GM21526 (cell line): ENCODE data around the gene SMIM12.
"Not testable (repeated sequence)": the region's sequence is repeated elsewhere in the genome, so short reads cannot be mapped to it uniquely, and the experiment has no call there.

Experiments
- ATAC-seq: cut with Tn5 transposase; IDR thresholded peaks from one replicate; pipeline ENCODE4 v1.9.1; 2021; ENCODE audit warnings: moderate library complexity; ENCODE audit not compliant: unreplicated experiment, low FRiP score

The SMIM12 gene

DNA sequence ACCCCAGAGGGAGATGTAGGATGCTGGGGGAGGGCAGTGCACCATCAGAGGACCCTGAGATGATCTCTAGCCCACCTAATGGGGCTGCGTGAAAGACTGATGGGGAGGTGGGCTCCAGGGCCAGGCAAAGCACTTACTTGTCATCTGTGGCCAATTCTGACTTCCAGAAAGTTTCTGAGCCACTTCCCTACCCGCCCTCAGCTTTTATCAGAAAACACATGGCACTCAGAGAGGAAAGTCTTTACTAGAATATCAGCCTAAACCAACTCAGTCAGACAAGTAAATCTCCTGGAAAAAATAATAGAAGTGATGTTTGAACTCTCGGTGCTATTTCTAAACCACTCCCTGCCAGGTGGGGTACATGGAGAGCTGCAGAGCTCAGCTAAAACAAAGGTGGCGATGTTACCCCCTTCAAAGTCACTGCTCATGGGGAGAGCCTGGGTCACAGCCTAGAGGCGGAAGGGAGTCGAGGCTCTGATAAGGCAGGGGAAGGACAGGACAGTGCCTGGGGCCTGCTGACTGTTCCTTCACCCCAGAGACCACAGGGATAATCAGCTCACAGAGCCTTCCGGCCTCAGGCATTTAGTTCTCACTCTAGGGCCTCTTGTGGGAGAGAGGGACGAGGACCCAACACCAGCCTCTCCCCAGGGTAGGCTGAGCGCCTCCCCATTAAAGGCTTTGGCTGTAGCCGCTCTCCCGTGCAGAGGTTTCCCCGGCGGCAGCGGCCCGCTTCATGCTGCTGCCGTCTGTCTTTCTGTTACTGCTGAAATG lies 14.2 kb downstream of the SMIM12 start:
- ATAC-seq: no peak

DNA sequence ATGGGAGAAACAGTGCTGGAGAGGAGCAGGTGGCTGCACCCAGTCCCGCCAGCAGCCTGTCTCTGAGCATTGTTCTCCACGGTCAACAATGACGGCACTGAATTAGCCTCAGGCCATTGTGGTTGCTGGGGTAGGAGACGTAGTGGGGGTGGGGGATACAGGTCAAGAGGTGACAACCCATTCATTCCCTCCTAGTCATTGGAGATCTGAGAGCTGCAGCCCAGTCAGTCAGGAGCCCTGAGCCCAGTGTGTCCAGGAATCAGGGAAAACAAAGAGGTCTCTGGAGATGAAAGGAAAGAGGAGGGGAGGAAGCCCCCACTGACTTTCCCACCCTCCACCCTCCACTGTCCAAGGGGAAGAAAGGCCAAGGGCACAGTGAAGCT lies 15.3 kb downstream of the SMIM12 start:
- ATAC-seq: no peak

DNA sequence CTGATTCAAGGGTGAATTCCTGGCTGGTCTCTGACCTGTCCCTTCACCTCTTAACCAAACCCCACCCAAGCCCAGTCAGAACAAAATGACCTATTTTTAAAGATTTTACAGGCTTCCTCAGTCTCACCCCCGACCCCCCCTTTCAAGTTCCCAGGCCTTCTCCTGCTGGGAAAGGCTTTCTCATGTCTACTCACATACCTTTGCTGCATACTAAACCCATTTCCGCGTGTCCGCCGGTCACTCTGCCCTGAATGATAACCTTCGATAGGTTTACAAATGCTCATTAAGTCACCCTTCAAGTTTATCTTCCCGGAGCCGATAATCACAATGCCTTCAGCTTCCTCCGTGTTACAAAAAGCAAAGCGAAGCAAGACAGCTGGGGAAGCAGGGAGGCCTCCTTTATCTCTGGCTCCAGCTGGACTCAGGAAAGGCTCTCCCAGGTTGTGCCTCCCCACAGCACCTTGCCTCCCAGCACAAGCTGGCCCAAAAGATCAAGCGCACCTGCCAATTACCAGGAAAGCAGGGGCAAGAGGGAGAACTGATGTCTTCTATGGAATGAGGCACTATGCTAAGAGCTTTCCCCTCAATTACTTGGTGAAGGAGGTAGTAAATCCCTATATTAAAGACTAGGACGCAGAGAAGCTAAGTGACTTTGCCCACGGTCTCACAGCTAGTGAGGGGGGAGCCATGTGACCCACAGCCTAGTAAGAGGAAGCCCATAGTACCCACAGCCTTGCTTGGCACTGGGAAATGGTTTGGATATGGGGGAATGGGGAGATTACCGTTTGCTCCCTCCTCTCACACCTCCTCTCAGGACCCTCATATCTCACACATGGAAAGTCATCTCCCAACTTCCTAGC lies 15.9 kb downstream of the SMIM12 start:
- no peak for ATAC-seq

DNA sequence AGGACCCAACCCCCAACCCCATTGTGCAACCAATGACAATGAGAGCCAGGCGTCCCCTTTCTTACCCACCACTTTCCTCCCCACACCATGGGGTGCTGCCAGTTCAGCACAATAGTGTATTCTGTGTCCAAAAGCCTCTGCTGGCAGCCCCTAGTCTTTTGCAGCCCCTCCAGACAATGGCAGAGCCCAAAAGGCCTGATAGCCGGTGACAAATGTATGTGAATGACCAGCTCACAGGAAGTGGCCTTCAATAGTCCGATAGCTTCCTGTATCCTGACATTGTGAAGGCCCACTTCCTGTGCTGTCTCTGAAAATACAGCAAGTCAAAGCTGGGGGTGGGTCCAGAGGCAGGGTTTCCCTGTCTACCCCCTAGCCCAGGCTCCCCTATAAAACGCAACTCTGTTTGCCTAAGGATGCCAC lies 16.6 kb downstream of the SMIM12 start:
- ATAC-seq: no peak

DNA sequence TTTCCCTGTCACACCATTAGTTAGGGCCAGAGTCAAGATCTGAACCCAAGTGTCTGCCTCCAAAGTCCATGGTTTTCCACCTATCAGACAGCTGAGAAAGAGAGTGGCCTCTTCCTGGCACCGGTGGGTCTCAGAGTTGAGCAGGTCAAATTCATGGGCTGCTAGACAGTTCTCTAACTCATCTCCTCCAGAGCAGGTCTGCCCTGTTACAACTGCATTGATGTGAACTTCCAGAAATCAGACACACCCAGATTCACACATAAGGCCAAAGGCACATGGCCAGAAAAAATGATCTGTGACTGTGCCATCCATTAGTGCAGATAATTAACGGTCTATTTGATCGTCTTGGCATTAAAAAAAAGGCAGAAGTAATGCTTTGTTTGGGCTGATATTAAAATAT lies 17.5 kb downstream of the SMIM12 start:
- no peak for ATAC-seq

DNA sequence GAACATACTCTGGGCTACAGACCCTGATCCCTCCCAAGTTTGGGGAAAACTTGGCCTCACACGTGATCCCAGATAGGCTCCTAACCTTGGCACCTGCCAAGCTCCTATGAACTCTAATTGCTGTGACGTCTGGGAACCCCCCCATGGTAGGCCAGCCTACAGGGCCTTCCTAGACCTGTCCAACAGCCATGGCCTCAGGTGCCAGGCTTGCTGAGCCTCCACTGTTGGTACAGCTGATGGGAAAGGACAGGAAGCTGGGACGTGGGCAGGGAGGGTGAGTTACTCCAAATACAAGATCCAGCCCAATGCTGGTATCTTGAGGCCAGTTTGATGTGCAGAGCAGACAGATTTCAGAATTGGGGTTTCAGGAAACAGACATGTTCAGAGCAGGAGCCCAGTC lies 19.1 kb downstream of the SMIM12 start:
- ATAC-seq: no peak

DNA sequence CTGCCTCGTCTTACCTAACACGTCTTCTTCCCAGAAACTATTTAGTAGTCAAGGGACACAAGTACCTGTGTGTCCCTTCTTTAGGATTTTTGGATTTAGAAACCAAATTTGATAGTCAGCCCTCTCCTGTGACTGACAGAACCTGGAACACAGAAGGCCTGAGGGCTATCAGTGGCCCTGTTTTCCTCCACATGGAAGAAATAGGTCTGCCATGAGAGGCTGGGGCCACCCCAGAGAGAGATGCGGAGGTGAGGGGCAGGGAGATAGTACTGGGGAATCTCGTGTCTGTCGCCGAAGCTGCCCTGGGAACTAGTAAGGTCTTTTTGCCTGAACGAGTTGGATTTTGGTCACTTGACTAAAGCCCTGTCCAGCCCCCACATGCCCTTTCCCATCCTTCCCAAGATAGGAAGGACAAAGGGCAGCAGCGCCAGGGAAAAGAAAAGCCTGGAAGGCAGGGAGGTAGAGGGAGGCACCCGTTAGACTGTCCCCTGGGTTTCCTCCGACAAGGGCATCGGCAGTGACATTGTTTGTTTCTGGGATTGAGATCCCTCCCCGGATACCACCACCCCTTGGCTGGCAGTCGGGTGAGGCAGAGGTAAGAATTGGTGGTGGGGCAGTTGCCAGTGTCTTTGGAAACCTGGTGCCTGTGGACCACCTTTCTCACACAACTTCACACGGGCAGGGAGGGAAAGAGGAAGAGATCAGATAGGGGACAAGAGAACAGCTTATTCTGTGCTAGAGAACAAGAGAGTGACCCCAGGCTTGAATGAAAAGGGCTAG lies 19.8 kb downstream of the SMIM12 start:
- no peak for ATAC-seq

DNA sequence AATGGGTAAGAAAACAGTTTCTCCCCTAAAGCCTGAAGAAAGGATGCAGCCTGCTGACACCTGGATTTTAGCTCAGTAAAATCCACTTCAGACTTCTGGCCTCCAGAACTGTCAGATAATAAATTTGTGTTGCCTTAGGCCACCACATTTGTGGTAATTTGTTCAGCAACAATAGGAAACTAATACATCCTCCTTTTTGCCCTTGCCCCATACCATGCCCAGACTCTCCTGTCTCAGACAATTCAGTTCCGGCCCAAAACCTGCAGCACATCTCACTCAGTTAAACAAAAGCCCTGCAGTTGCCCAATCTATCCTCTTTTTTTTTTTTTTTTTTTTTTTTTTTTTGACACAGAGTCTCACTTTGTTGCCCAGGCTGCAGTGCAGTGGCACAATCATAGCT lies 25.8 kb downstream of the SMIM12 start:
- ATAC-seq: no peak

DNA sequence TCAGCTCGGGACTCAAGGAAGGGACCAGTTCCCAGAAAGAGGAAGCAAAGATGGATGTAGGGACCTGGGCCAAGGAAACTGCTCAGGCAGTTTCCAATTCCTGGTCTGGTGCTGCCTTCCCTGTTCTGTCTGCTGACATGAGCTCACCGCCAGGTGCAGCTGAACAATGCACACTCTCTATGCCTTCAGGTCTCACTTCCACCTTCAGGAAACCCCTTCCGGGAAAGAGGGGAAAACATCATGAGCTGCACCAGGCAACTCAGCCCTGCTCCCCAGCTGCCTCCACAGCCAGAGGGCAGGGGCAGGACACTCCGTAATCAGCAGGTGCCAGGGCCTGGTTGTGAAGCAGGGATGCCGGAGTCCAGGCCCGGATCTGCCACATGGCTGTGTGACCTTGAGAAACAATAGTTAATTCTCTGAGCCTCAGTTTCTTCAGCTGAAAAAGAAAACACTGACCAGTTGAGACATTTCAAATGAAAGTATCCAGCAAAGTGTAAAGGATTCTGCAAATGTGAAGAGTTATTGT lies 27.8 kb downstream of the SMIM12 start:
- ATAC-seq: no peak

DNA sequence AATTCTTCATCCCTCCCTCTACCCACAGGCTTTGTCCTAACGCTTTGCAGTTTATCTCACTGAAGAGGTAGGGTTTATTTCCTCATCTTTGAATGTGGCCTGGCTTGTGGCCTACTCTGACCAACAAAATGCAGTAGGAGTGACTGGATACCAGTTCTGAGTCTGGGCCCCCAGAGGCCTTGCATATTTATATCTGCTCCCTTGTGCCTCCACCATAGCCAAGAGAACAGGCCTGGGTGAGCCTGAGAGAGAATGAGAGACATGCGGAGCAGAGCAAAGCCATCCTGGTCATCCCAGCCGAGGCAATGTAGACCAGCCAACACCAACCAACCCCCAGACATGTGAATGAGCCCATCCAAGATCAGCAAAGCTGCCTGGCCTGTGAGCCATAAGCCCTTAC lies 30.3 kb downstream of the SMIM12 start:
- ATAC-seq: no peak

DNA sequence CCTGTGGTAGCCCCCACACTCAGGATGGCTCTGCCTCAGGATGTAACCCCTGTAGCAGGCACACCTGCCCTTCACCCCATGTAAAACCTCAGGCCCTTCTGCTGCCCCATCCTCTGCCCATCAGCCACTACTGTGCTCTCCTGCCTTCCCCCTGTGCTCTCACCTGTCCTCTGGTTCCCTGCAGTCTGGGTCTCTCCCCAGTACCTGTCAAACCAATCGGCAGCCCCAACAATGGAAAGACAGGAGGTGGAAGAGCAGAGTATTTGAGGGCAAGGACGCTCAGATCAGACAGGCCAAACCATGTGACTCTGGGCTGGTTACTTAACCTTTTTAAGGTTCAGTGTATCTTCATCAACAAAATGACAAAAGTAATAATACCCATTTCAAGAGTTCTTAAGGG lies 30.9 kb downstream of the SMIM12 start:
- ATAC-seq: no peak

DNA sequence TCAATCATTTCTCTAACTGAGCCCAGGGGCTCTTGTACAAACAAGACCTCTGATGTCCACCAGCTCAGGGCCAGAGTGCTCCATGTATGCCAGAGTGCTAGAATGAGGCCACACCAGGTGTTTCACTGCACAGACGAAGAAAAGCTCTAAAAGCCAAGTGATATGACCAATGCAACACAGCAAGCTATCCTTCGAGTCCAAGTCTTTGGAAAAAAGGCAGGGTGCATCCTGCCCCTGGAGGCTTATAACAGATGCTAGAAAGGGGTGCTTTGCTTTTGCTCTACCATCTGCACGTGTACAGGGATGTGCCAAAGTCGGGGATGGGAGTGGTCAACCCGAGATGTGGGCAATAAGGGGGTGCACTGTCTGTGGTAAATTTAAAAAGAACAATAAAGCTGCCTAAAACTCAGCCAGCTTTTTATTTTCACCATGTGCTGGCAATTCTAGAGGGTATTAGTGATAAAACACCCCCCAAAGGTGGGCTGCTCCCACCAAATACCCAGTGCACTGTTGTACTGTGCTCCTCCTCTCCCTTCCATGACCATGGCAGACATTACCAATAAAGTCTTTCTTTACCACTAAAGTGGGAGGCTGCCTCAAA lies 32.1 kb downstream of the SMIM12 start:
- ATAC-seq: no peak

DNA sequence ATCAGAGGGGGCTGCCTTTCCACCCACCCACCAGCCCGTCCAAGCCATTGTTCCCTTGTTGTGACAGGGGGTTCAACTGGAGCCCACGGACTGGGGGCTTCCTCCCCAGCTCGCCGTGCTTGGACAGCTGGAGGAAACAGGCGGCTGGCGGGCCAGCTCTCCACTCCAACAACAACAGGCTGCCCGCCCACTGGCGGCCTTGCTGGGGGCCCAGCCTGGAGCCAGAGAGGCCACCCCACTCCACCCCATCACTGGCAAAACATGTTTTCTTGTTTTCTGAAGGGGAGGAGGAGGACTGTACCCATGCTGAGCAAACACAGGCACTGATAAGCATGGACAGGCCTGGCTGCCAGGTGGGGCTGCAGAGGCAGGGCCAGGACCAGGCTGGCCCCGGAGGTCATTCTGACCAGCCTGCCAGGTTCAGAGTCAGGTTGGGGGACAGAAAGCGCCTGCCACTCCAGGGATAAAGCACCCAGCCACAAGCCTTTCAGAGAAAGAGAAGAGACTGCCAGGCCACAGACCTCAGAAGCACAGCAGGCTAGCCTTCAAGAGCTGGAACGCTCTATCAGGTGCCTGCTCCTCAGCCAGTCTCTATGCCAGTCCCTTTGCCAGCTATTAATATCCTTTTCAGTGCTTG lies 34.0 kb downstream of the SMIM12 start:
- no peak for ATAC-seq

DNA sequence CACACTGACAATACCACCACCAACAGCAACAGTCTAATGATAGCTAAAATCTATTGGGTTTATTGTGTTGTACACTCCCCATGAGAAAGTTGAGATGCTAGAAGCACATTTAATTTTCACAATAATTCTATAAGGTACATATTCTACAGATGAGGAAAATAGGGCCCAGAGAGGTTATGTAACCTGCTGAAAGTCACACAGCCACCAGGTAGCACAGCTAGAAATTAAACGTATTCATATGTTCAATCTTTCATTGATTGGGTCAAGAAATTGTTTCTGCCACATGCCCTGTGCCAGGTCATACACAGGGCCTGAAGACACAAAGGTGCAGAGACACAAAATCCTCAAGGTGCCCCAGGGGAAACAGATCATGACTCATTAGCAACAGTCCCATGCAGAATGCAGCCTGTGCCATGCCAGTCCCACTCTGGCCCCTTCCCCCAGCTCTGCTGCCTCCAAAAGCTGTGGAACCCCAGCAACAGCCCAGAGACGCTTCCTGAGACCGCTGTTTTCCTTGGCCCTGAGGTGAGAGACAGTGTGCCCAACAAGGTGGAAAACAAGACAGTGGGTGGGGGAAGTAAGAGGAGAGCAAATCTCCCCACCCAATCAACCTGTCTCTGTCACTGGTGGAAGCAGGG lies 34.6 kb downstream of the SMIM12 start:
- no peak for ATAC-seq

DNA sequence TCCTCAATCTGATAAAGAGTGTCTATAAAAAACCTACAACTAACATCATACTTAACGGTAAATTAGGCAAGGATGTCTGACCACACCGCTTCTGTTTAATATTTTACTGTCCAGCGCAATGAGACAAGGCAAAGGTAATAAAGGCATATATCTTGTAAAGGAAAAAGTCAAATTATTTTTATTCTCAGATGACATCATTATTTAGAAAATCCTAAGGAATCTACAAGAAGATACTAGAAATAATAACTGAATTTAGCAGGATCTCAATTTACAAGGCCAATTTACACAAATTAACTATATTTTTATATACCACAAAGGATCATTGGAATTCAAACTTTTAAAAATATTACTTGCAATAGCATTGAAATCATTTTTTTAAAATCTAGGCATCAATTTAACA lies 37.3 kb downstream of the SMIM12 start:
- ATAC-seq: no peak

DNA sequence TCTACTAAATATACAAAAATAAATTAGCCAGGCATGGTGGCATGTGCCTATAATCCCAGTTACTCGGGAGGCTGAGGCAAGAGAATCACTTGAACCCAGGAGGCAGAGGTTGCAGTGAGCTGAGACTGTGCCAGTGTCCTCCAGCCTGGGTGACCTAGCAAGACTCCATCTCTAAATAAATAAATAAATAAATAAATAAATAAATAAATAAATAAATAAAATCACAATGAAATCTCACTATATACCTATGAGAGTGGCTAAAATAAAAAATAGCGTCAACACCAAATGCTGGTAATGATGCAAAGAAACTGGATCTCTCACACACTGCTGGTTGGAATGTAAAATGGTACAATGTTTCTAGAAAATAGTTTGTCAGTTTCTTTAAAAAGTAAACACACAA lies 40.7 kb downstream of the SMIM12 start:
- not testable (repeated sequence) for ATAC-seq

DNA sequence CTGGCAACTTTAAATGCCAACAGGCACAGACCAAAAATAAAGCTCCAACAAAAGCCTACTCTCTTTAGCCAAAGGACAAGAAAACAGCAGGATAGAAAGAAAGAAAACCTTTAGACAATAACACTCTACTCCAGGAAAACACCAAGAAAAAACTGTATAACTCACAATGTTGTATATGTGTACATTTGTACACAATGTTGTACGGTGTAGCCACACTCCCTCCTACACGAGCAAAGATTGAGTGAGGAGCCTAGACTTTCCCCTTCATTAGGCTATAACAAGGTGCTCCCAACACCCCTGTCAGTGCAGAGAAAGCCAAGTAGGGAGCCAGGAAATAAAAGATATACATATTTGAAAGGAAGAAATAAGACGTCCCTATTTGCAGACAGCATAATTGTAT lies 42.8 kb downstream of the SMIM12 start:
- no peak for ATAC-seq

DNA sequence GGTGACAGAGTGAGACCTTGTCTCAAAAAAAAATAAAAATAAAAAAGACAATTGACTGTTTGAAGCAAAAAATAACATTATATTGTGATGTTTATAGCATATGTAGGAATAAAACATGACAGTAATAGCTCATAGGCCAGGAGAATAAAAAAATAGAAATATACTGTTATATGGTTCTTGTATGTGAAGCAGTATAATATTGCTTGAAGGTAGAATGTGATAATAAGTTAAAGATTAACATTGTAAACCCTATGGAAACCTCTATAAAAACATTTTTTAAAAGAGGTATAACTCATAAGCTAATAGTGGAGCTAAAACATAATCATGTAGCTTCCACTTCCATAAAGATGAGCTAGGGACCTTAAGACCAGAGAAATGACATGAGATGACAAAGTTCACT lies 43.2 kb downstream of the SMIM12 start:
- ATAC-seq: no peak

DNA sequence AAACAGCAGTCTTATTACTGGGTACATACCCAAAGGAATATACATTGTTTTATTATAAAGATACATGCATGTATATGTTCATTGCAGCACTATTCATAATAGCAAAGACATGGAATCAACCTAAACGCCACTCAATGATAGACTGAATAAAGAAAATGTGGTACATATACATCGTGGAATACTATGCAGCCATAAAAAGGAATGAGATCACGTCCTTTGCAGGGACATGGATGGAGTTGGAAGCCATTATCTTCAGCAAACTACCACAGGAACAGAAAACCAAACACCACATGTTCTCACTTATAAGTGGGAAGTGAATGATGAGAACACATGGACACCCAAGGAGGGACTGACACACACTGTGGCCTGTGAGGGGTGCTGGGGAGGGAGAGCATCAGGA lies 48.8 kb downstream of the SMIM12 start:
- ATAC-seq: not testable (repeated sequence)
